ENCODE results near the gene GEMIN4. TPM values are rescaled to one million over a fixed set of nuclear protein-coding genes. Genes with fewer than 3 reads are reported as not detected.

The GEMIN4 gene
- 7.9 and 13.2 TPM in 2 replicates for total RNA-seq

GRCh38 chr17:752002-752619, at the start of gene GEMIN4:
TSS of gene GEMIN4 (minus strand) at chr17:752264. CDS start at chr17:752142, 122 bp downstream.

GRCh38 chr17:781805-782731, 30.0 kb upstream of the GEMIN4 start, which contains the start of the genes GLOD4 and MRM3:
TSS of gene GLOD4 (minus strand) at chr17:782280. CDS start at chr17:782255, 25 bp downstream.
TSS of gene MRM3 (plus strand) at chr17:782353. CDS start at chr17:782379, 26 bp downstream.

GRCh38 chr17:732067-732901, 19.8 kb downstream of the GEMIN4 start, which contains the start of gene TLCD3A:
TSS of gene TLCD3A (plus strand) at chr17:732596. CDS start at chr17:732648, 52 bp downstream.

Other genes starting within 250 kb of the GEMIN4 start
- 8.4 and 20.7 TPM in 2 replicates for gene VPS53, start 37.4 kb downstream of the GEMIN4 start, total RNA-seq
- 21.9 and 24.8 TPM in 2 replicates for gene TLCD3A, start 19.7 kb downstream of the GEMIN4 start, total RNA-seq
- 63.1 and 80.1 TPM in 2 replicates for gene GLOD4, start 30.0 kb upstream of the GEMIN4 start, total RNA-seq
- 16.2 and 20.2 TPM in 2 replicates for gene MRM3, start 30.1 kb upstream of the GEMIN4 start, total RNA-seq
- 13.9 and 121 TPM in 2 replicates for gene NXN, start 227.5 kb upstream of the GEMIN4 start, total RNA-seq
- gene TIMM22, start 244.9 kb upstream of the GEMIN4 start, total RNA-seq = 16.7 and 18.6 TPM in 2 replicates